ENCODE results near the gene ARFIP2. TPM values are rescaled to one million over a fixed set of nuclear protein-coding genes. Genes with fewer than 3 reads are reported as not detected.

ARFIP2 gene
- total RNA-seq, 1 experiment from 2014 or later: 55.1 TPM

DNA sequence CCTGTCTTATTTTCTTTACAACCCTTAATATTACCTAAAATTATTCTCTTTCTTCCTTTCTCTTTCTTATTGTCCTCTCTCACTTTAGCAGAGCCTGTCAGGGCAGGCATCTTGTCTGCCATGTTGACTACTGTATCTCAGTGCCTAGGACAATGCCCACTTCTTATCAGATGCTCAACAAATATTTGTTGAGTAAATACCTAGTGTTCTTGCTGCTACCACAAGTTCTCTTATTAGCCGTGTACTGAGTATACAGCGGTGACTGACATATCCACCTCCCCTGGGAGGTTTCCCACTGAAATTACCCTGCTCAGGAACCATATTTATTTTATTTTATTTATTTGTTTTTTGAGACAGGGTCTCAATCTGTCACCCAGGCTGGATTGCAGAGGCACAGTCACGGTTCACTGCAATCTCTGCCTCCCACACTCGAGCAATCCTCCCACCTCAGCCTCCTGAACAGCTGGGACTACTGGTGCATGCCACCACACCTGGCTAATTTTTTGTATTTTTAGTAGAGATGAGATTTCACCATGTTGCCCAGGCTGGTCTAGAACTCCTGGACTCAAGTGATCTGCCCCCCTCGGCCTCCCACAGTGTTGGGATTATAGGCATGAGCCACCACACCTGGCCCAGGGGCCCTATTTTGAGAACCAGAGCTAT lies 47.0 kb downstream of the ARFIP2 start:
- Histone ChIP-seq H2BK12ac (ENCODE audit: insufficient read length, low read depth, low read length) (no peak overlapping the region), H3K23ac (ENCODE audit: insufficient read length, low read depth, low read length) (no peak overlapping the region), H4K5ac (ENCODE audit: insufficient read length, low read depth, low read length) (no peak overlapping the region), H3K27ac (ENCODE audit: insufficient read length, low read depth, low read length) (no peak overlapping the region), H3T11ph (ENCODE audit: low read length) (no peak overlapping the region), H2AFZ (ENCODE audit: low read length) (no peak overlapping the region), H3K27me3 (ENCODE audit: insufficient read depth, low read length) (no peaks in the 10 kb centered on the region), H3K9ac (ENCODE audit: extremely low read depth, insufficient read length, low read length) (no peak overlapping the region), H2AK5ac (ENCODE audit: insufficient read length, low read length) (no peak overlapping the region), H4K20me1 (ENCODE audit: control insufficient read depth, insufficient read depth, insufficient read length) (no peaks in the 10 kb centered on the region), H3K23me2 (ENCODE audit: insufficient read length, low read depth, low read length, poor library complexity, severe bottlenecking) (no peaks in the 10 kb centered on the region), H3K9me3 (ENCODE audit: control insufficient read depth, low read depth, low read length) (no peaks in the 10 kb centered on the region), H2BK5ac (ENCODE audit: insufficient read length, low read length) (no peak overlapping the region), H2BK15ac (ENCODE audit: low read depth, low read length) (no peak overlapping the region), H3K79me2 (ENCODE audit: insufficient read depth, low read length) (no peaks in the 10 kb centered on the region), H3K4ac (ENCODE audit: low read depth, low read length) (no peak overlapping the region), H2BK120ac (ENCODE audit: low read depth, low read length, poor library complexity, severe bottlenecking) (no peak overlapping the region), H4K8ac (replicated peaks; ENCODE audit: insufficient read length, low read depth, low read length) (no peak overlapping the region), H3K4me2 (ENCODE audit: insufficient read depth, insufficient read length, low read length) (no peak overlapping the region), H4K91ac (ENCODE audit: insufficient read length, low read depth, low read length) (no peak overlapping the region), H3K56ac (ENCODE audit: insufficient read length, low read depth, low read length) (no peak overlapping the region), H3K79me1 (ENCODE audit: insufficient read depth, low read depth, low read length, poor library complexity, severe bottlenecking) (no peaks in the 10 kb centered on the region), H3K14ac (ENCODE audit: insufficient read depth, low read length) (no peak overlapping the region), H2BK20ac (ENCODE audit: low read depth, low read length, poor library complexity, severe bottlenecking) (no peak overlapping the region), H3K4me1 (ENCODE audit: insufficient read depth, low read length) (no peaks in the 10 kb centered on the region), H3K18ac (ENCODE audit: insufficient read length, low read depth, low read length) (no peak overlapping the region)
- H3K4me3 Mint-ChIP-seq: no peak overlapping the region
- H3K27me3 Mint-ChIP-seq (ENCODE audit: low read depth): peaks cover 2% of the 10 kb centered on the region; the same call in 1 of the 2 replicates
- WGBS (ENCODE audit: extremely low coverage, insufficient read length, low lambda C conversion rate): no CpG with 5 or more reads among the region's 5 CpGs
- no peak for DNase-seq
- no peak overlapping the region for H3K27ac Mint-ChIP-seq
- H3K4me1 Mint-ChIP-seq: no peaks in the 10 kb centered on the region
- H3K36me3 Mint-ChIP-seq (ENCODE audit: insufficient read depth in 1 of 3, low read depth in 3 of 3): no peaks in the 10 kb centered on the region
- TF ChIP-seq, protein P1, sequence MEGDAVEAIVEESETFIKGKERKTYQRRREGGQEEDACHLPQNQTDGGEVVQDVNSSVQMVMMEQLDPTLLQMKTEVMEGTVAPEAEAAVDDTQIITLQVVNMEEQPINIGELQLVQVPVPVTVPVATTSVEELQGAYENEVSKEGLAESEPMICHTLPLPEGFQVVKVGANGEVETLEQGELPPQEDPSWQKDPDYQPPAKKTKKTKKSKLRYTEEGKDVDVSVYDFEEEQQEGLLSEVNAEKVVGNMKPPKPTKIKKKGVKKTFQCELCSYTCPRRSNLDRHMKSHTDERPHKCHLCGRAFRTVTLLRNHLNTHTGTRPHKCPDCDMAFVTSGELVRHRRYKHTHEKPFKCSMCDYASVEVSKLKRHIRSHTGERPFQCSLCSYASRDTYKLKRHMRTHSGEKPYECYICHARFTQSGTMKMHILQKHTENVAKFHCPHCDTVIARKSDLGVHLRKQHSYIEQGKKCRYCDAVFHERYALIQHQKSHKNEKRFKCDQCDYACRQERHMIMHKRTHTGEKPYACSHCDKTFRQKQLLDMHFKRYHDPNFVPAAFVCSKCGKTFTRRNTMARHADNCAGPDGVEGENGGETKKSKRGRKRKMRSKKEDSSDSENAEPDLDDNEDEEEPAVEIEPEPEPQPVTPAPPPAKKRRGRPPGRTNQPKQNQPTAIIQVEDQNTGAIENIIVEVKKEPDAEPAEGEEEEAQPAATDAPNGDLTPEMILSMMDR (conservative IDR thresholded peaks at IDR 0.05): no peak
- no peaks in the 10 kb centered on the region for H3K9me3 Mint-ChIP-seq

Measured in H9 (cell line).